Heart left ventricle (tissue), 13 donors: ENCODE measurements around the gene TRPV3.

Experiments used
- POLR2A ChIP-seq, 2 donors: fragments of 450-650 bp; IDR thresholded peaks; one replicate each; pipeline ENCODE4 v1.6.1; 2017; ENCODE audit warnings: antibody characterized with exemption in 2 of 2, mild to moderate bottlenecking in 2 of 2, moderate library complexity in 2 of 2
- TF ChIP-seq, protein P1 (sequence below), 12 donors: fragments of 200-600 bp; sonication (generic) in 4 of 12; IDR thresholded peaks; one replicate each; pipeline versions ENCODE4 v1.5.0 to v1.8.0; 2018 to 2022; ENCODE audit warnings: antibody characterized with exemption in 12 of 12, mild to moderate bottlenecking in 5 of 12
- donor health status: ischemic (EF 13 %, LVEDD 7.1; RV severe dilation, severe dysfunction).
- donor health status: DM: no; HTN: yes; CAD: no.
- donor health status: DM: no; HTN: no; CAD: no.
- donor health status: ischemic (EF 25% LVEDD 6.9; RV normal size, moderate dysfunction).
- donor health status: ischemic (EF 25% LVEDD 5.7; RV mildly dilated, moderate dysfunction).
- donor health status: ischemic (EF 35%, LVEDD 5.7; RV mildly dilated, moderate dysfunction).
- donor health status: nonischemic (EF 11% LVEDD 7.7; RV severe dilation, severe dysfunction).
- donor health status: DM: yes; HTN: yes; CAD: no.
- donor health status: PGD.
- donor health status: ischemic (EF 29% LVEDD 5.4; RV normal size, mild dysfunction).
- donor health status: nonischemic (EF 23%, LVEDD 6.1; RV moderate dilation, normal function).

DNA sequence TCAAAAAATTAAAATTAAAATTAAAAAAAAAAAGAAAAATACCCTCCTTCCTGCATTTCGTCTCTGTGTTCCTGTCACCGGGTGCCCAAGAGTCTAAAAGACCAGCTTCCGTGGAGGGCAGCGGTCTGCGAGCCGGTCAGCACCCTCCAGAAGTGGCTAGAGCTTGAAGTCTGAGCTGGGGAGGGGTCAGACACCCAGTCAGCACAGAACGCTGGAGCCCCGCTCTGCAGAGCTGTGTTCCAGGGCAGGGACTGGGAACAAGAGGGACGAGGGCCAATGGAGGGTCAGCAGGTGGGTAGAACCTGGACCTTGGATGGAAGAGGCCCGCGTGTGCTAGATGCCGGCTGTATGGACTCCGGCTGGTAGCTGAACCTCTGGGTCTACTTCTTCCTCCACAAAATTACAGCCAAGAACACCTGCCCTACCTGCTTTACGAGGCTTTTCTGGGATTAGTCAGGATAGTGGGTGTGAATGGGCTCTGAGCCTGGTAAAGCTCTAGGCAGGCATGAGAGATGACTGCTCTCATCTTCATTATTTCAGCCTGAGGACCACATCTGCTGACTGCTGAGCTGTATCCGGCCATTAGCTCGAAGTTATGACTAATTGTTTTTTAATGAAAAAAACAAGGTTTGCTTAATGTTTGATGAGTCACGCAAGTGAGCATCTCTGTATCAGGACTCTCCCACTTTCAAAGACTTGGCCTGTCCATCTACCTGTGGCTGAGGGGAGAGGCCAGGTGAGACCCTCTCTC is 45.7 kb upstream of the TRPV3 start:
- no peak for TF ChIP-seq POLR2A (IDR thresholded peaks at IDR 0.05)
- TF ChIP-seq, protein P1, sequence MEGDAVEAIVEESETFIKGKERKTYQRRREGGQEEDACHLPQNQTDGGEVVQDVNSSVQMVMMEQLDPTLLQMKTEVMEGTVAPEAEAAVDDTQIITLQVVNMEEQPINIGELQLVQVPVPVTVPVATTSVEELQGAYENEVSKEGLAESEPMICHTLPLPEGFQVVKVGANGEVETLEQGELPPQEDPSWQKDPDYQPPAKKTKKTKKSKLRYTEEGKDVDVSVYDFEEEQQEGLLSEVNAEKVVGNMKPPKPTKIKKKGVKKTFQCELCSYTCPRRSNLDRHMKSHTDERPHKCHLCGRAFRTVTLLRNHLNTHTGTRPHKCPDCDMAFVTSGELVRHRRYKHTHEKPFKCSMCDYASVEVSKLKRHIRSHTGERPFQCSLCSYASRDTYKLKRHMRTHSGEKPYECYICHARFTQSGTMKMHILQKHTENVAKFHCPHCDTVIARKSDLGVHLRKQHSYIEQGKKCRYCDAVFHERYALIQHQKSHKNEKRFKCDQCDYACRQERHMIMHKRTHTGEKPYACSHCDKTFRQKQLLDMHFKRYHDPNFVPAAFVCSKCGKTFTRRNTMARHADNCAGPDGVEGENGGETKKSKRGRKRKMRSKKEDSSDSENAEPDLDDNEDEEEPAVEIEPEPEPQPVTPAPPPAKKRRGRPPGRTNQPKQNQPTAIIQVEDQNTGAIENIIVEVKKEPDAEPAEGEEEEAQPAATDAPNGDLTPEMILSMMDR (IDR thresholded peaks at IDR 0.05), result no peak
